ENCODE results near the gene NAV2. TPM values are rescaled to one million over a fixed set of nuclear protein-coding genes. Genes with fewer than 3 reads are reported as not detected.

NAV2 gene
- total and polyA plus RNA-seq, 2 experiments from 2014 or later: 26.0 to 45.0 TPM

DNA sequence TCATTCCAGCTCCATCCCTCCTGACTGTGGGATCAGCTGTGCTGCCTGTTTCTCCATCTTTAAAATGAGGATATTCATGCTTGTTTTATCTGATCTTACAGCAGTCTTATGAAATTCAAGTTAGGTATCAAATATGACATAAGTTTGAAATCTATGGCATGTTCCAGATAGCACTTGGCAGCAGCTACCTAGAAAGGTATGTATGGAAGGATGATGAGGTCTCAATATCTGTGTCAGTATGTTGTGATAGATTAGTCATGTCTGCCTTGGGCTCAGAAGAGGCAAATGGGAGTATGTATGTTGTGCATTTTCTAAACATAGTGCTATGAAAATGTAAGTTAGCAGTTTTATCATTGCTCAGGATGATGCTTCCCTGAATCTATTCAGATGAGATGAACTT, 122.1 kb downstream of the NAV2 start:
- Histone ChIP-seq H3K4me1 (ENCODE audit: insufficient read depth) (peaks cover 24% of the 10 kb centered on the region), H3K36me3 (ENCODE audit: insufficient read depth) (peaks cover 22% of the 10 kb centered on the region), H3K9me2 (ENCODE audit: insufficient read depth) (no peaks in the 10 kb centered on the region; the same call in 1 of the 2 replicates), H3K4me3 (no peak overlapping the region), H3K4me2 (no peak overlapping the region), H2AFZ (no peak overlapping the region), H4K20me1 (replicated peaks; ENCODE audit: insufficient read depth) (peaks cover 4% of the 10 kb centered on the region; the same call in 1 of the 2 replicates), H3K27me3 (ENCODE audit: insufficient read depth) (no peaks in the 10 kb centered on the region), H3K79me2 (replicated peaks; ENCODE audit: insufficient read depth) (peaks cover 48% of the 10 kb centered on the region), H3F3A (replicated peaks; ENCODE audit: low read depth) (no peaks in the 10 kb centered on the region), H3K27ac (ENCODE audit: low read depth) (no peak overlapping the region)
- Mint-ChIP-seq H3K27me3 (ENCODE audit: insufficient read depth, low read depth, poor library complexity) (peaks cover 9% of the 10 kb centered on the region), H3K4me3 (no peak overlapping the region), H3K36me3 (ENCODE audit: low read depth) (peaks cover 58% of the 10 kb centered on the region), H3K4me1 (peaks cover 26% of the 10 kb centered on the region), H3K9me3 (peaks cover 3% of the 10 kb centered on the region; the same call in 2 of the 3 replicates), H3K27ac (no peak overlapping the region)
- ATAC-seq: no peak
- TF ChIP-seq, protein P1, sequence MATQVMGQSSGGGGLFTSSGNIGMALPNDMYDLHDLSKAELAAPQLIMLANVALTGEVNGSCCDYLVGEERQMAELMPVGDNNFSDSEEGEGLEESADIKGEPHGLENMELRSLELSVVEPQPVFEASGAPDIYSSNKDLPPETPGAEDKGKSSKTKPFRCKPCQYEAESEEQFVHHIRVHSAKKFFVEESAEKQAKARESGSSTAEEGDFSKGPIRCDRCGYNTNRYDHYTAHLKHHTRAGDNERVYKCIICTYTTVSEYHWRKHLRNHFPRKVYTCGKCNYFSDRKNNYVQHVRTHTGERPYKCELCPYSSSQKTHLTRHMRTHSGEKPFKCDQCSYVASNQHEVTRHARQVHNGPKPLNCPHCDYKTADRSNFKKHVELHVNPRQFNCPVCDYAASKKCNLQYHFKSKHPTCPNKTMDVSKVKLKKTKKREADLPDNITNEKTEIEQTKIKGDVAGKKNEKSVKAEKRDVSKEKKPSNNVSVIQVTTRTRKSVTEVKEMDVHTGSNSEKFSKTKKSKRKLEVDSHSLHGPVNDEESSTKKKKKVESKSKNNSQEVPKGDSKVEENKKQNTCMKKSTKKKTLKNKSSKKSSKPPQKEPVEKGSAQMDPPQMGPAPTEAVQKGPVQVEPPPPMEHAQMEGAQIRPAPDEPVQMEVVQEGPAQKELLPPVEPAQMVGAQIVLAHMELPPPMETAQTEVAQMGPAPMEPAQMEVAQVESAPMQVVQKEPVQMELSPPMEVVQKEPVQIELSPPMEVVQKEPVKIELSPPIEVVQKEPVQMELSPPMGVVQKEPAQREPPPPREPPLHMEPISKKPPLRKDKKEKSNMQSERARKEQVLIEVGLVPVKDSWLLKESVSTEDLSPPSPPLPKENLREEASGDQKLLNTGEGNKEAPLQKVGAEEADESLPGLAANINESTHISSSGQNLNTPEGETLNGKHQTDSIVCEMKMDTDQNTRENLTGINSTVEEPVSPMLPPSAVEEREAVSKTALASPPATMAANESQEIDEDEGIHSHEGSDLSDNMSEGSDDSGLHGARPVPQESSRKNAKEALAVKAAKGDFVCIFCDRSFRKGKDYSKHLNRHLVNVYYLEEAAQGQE (IDR thresholded peaks at IDR 0.05; ENCODE audit: unreplicated experiment): no peak
- TF ChIP-seq EZH2 (IDR thresholded peaks at IDR 0.05; ENCODE audit: low read depth, unreplicated experiment) (no peak), ETS1 (IDR thresholded peaks at IDR 0.05) (no peak), ZNF462 (CRISPR knock-in tag; IDR thresholded peaks at IDR 0.05) (no peak), ZNF331 (CRISPR knock-in tag; IDR thresholded peaks at IDR 0.05; ENCODE audit: low read depth) (no peak), CTCF (conservative IDR thresholded peaks at IDR 0.05; ENCODE audit: low read depth in 2 of 2) (no peak), EZH2phosphoT487 (IDR thresholded peaks at IDR 0.05; ENCODE audit: unreplicated experiment) (no peak), CREB1 (CRISPR knock-in tag; IDR thresholded peaks at IDR 0.05; ENCODE audit: low read depth) (no peak), JUNB (IDR thresholded peaks at IDR 0.05; ENCODE audit: unreplicated experiment) (no peak), STAT1 (IDR thresholded peaks at IDR 0.05; ENCODE audit: unreplicated experiment) (no peak), ZNF114 (CRISPR knock-in tag; IDR thresholded peaks at IDR 0.05) (no peak), NANOG (IDR thresholded peaks at IDR 0.05; ENCODE audit: borderline replicate concordance) (no peak)
- no peak for DNase-seq (ENCODE audit: low spot score)

All from GM23338 (cell line).